A549 (cell line): ENCODE measurements around the gene TXNIP. TPM values are rescaled to one million over a fixed set of nuclear protein-coding genes. Genes with fewer than 3 reads are reported as not detected.

Source experiments
- ATAC-seq, 2 experiments: fragments of 200-7000 bp in 1 of 2; fragments of >200 bp in 1 of 2; cut with Nextera tagmentation in 1 of 2; cut with Tn5 transposase in 1 of 2; 3 replicates each; pipeline versions ENCODE4 v1.8.0 to v1.9.1; 2018 to 2020; ENCODE audit warnings: mild to moderate bottlenecking in 1 of 2, moderate library complexity in 1 of 2
- CTCF ChIA-PET: fragments of 300-600 bp; sonication (Branson Sonifier 250); formaldehyde crosslinking; extraction: SDS; loops from one replicate; lab custom pipeline; 2021; ENCODE audit warnings: antibody characterized with exemption, inconsistent platforms; lab: Yijun Ruan, JAX
- POLR2A ChIA-PET: fragments of 350-600 bp; formaldehyde crosslinking; extraction: SDS; loops from one replicate; lab custom pipeline; 2021; ENCODE audit warnings: antibody characterized with exemption, inconsistent platforms; lab: Yijun Ruan, JAX
- DNase-seq, 2 experiments: peaks; one replicate each; pipeline versions ENCODE4 v3.0.0 to v3.0.0-alpha.2; 2011 to 2016; ENCODE audit warnings: low read depth in 1 of 2, low spot score in 1 of 2
- FAIRE-seq: peaks from 2 replicates; lab custom pipeline; 2011; peaks lifted over from hg19 to GRCh38; lab: Jason Lieb, UNC
- H3K27ac ChIP-seq, 2 experiments: fragments of >200 bp; sonication (Bioruptor Twin); formaldehyde crosslinking; 3 replicates each; pipeline ENCODE4 v1.5.1; 2016 to 2017
- H3K4me1 ChIP-seq: fragments of >200 bp; sonication (Bioruptor Twin); formaldehyde crosslinking; 3 replicates; pipeline ENCODE4 v1.6.1; 2016
- H3K4me2 ChIP-seq: fragments of >200 bp; sonication (Bioruptor Twin); formaldehyde crosslinking; 3 replicates; pipeline ENCODE4 v1.6.1; 2016
- H3K4me3 ChIP-seq: fragments of >200 bp; sonication (Bioruptor Twin); formaldehyde crosslinking; 3 replicates; pipeline ENCODE4 v1.5.1; 2016
- H3K9me3 ChIP-seq: fragments of >200 bp; sonication (Bioruptor Twin); formaldehyde crosslinking; 3 replicates; pipeline ENCODE4 v1.6.1; 2016
- CBX2 ChIP-seq: fragments of 200-600 bp; sonication (generic); IDR thresholded peaks from 2 replicates; pipeline ENCODE4 v1.6.1; 2016; ENCODE audit warnings: low read depth, mild to moderate bottlenecking, borderline replicate concordance
- CHD2 ChIP-seq: fragments of 150-350 bp; IDR thresholded peaks from 2 replicates; pipeline ENCODE4 v1.6.1; 2014; ENCODE audit warnings: low read length; ENCODE audit not compliant: partially characterized antibody
- FOSL2 ChIP-seq, 2 experiments: fragments of 450-650 bp in 1 of 2; fragments of >200 bp in 1 of 2; sonication (Bioruptor Twin) in 1 of 2; formaldehyde crosslinking; IDR thresholded peaks; 2 replicates each; pipeline versions ENCODE4 v1.5.0 to v1.6.1; 2016 to 2020; ENCODE audit warnings: mild to moderate bottlenecking in 1 of 2, moderate library complexity in 1 of 2
- GATA3 ChIP-seq: IDR thresholded peaks from 2 replicates; pipeline ENCODE4 v1.6.1; 2012; ENCODE audit warnings: borderline replicate concordance
- HOXB13 ChIP-seq: fragments of 250-450 bp; sonication (Bioruptor Pico); IDR thresholded peaks from 2 replicates; pipeline ENCODE4 v1.5.0; 2020; ENCODE audit warnings: low read depth, mild to moderate bottlenecking, moderate library complexity
- NPAS2 ChIP-seq: fragments of 250-450 bp; sonication (Bioruptor Pico); IDR thresholded peaks from 2 replicates; pipeline ENCODE4 v1.8.0; 2022; ENCODE audit warnings: mild to moderate bottlenecking, moderate library complexity, borderline replicate concordance
- POLR2AphosphoS2 ChIP-seq: conservative IDR thresholded peaks from 2 replicates; pipeline ENCODE4 v1.6.1; 2012; ENCODE audit warnings: low read length, improper control_type of control experiment, inconsistent platforms
- RAD21 ChIP-seq, 2 experiments: fragments of >200 bp in 1 of 2; sonication (Bioruptor Twin) in 1 of 2; formaldehyde crosslinking in 1 of 2; IDR thresholded peaks in 1 of 2; conservative IDR thresholded peaks in 1 of 2; 2 replicates in 1 of 2; 3 replicates in 1 of 2; pipeline ENCODE4 v1.6.1; 2012 to 2018; ENCODE audit warnings: inconsistent platforms in 1 of 2
- RFX5 ChIP-seq: fragments of 450-650 bp; IDR thresholded peaks from 2 replicates; pipeline ENCODE4 v1.7.1; 2014; ENCODE audit warnings: antibody characterized with exemption, mild to moderate bottlenecking, moderate library complexity
- RNF2 ChIP-seq: fragments of 200-600 bp; sonication (generic); IDR thresholded peaks from 2 replicates; pipeline ENCODE4 v1.6.1; 2016; ENCODE audit warnings: low read depth, mild to moderate bottlenecking, antibody characterized with exemption, moderate library complexity, borderline replicate concordance
- SMC3 ChIP-seq: fragments of >200 bp; sonication (Bioruptor Twin); formaldehyde crosslinking; IDR thresholded peaks from 3 replicates; pipeline ENCODE4 v1.6.1; 2018; ENCODE audit warnings: inconsistent platforms
- SREBF2 ChIP-seq: fragments of 450-650 bp; IDR thresholded peaks from 2 replicates; pipeline ENCODE4 v1.6.1; 2014; ENCODE audit warnings: mild to moderate bottlenecking, moderate library complexity
- WGBS: methylation state at CpG from one replicate; pipeline ENCODE4 v1.1.6; 2017; ENCODE audit errors: missing lambda C conversion rate; 5-methylcytosine and 5-hydroxymethylcytosine counted together
- polyA plus RNA-seq, 4 experiments: library from polyadenylated mRNA; depleted of rRNA in 3 of 4; stranded (reverse); fragments of >200 nt; fragmentation: RNase III in 1 of 4; extraction: RNeasy Plus Mini Kit Qiagen cat#74134 plus additional on column Dnase treatment in 1 of 4; gene quantifications; 2 replicates in 3 of 4; 3 replicates in 1 of 4; pipeline ENCODE4 v1.2.3, GENCODE V29; 2011 to 2017
- TF ChIP-seq, protein P1 (sequence below): IDR thresholded peaks from 2 replicates; pipeline ENCODE4 v1.6.1; 2012
- TF ChIP-seq, protein P2 (sequence below): fragments of 250-450 bp; sonication (Bioruptor Pico); IDR thresholded peaks from 2 replicates; pipeline ENCODE4 v1.5.0; 2020; ENCODE audit warnings: low read depth, mild to moderate bottlenecking, moderate library complexity
- TF ChIP-seq, protein P3 (sequence below): fragments of 250-450 bp; sonication (Bioruptor Pico); IDR thresholded peaks from 2 replicates; pipeline ENCODE4 v1.5.0; 2021; ENCODE audit warnings: mild to moderate bottlenecking, moderate library complexity, borderline replicate concordance
- TF ChIP-seq, protein P4 (sequence below): fragments of >200 bp; sonication (Bioruptor Twin); formaldehyde crosslinking; IDR thresholded peaks from 2 replicates; pipeline ENCODE4 v1.6.1; 2016
- TF ChIP-seq, protein P5 (sequence below): IDR thresholded peaks from 2 replicates; pipeline ENCODE4 v1.6.1; 2012; ENCODE audit warnings: low read depth, borderline replicate concordance
- TF ChIP-seq, protein P6 (sequence below): fragments of 150-350 bp; IDR thresholded peaks from 2 replicates; pipeline ENCODE4 v1.6.1; 2014; ENCODE audit warnings: low read depth, mild to moderate bottlenecking, low read length
- TF ChIP-seq, protein P7 (sequence below): IDR thresholded peaks from 2 replicates; pipeline ENCODE4 v1.6.1; 2012

TXNIP gene
- polyA plus RNA-seq, 2 of the 4 experiments (the other 2 are of a cell fraction): 3.1 TPM; not detected in 1

DNA sequence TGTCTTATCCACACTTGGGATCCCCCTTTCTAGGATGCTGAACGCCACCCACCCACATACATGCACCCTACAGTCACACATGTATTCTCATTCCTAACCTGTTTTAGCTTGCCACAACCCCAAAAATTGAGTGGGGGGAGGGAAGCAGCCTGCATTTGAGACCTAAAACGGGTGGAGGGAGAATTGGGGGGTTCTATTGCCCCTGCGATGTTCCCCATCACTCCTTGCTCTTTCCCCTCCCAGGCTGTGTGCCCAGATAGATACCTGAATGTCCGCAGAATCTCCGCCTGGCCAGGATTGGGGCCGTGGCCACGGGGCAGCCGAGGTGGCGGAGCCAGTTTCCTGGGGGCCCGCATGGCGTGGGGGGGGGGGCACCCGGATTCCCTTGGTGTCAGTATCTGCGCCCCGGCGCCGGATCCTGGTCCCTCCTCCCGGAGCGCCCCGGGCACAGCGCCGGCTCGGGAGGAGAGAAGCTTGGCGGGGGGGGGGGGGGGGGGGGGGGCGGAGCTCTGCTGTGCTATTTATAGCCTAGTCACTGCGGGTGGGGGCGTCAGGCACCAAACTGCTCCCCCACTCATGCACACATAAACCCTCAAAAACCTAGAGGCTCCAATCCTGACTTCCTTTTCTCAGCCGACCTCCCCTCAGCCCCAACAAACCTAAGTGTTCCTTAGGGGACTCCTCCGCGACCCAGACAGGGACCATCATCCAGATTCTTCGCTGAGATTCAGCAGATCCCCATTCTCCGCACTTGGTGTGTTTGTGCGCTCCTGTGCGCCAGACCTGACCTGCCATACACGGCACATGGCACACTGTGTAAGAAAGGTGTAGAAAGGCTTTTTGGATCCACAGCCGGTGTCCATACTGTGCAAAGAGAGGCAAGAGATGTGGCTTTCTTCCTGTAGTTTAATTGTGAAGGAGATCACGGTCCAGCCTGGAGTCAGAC, 33.9 kb downstream of the TXNIP start:
- Histone ChIP-seq H3K27ac (peak overlapping the region; percentile 49 to 85; a peak in 5 of 6 replicates), H3K4me2 (peak overlapping the region; percentile 92), H3K4me3 (peak overlapping the region; percentile 37), H3K4me1 (peaks cover 44% of the 10 kb centered on the region), H3K9me3 (peaks cover 5% of the 10 kb centered on the region; the same call in 2 of the 3 replicates)
- DNase-seq (no peak), ATAC-seq (no peak), FAIRE-seq (no peak)
- POLR2A ChIA-PET: interaction anchor here (0.5 to 3.1 kb wide), 4 partner anchors 33 to 103 kb away, joined by 4 to 39 read pairs (median 9); partner anchors contain the start of genes PIAS3 and RBM8A
- no peak for TF ChIP-seq HOXB13 (CRISPR knock-in tag)
- TF ChIP-seq, protein P1, sequence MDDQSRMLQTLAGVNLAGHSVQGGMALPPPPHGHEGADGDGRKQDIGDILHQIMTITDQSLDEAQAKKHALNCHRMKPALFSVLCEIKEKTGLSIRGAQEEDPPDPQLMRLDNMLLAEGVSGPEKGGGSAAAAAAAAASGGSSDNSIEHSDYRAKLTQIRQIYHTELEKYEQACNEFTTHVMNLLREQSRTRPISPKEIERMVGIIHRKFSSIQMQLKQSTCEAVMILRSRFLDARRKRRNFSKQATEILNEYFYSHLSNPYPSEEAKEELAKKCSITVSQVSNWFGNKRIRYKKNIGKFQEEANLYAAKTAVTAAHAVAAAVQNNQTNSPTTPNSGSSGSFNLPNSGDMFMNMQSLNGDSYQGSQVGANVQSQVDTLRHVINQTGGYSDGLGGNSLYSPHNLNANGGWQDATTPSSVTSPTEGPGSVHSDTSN: no peak
- CTCF ChIA-PET: interaction anchor here (0.5 to 9.1 kb wide), 4 partner anchors 17 to 55 kb away, joined by 3 to 110 read pairs (median 4); no protein-coding TSS in a partner anchor
- WGBS: 46% methylated on average over 17 of the region's 36 CpGs

DNA sequence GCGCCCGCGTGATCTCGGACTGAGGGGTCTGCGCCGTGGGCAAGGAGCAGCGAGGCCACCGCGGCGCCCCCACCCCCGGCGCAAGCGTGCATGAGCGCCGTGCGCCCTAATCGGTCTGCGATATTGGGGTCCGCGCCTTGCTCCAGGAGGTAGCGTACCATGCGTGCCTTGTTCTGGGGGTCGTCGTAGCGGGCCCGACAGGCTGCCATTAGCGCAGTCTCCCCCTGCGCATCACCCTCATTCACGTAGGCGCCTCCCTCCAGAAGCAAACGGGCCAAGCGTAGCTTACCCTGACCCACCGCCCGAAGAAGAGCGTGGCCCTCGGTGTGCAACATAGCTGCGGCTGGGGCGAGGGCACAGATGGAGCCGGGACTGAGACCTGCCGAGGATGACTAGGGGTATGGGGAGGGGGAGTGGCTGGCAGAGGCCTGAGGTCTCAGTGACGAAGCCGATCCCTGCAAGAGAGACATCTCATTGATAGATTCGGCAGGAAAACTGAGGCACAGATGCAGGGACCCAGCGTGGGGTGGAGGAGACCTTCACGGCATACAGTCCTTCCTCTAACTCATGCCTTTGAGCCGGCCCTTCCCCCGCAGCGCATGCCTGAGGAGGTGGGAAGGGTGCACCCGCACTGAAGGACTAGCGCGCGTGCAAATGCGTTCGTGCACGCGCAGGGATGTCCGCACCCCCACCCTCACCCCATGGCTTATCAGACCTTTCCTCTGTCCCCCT, 34.8 kb downstream of the TXNIP start:
- ATAC-seq: no peak
- peak overlapping the region; percentile 92 for H3K4me2 ChIP-seq
- peak overlapping the region; percentile 73 for H3K4me3 ChIP-seq
- no peak for DNase-seq
- 78% methylated on average over 45 of the region's 57 CpGs for WGBS
- no peak for FAIRE-seq
- POLR2A ChIA-PET: interaction anchor here (1.0 kb wide), 1 partner anchor 34 kb away, joined by 4 read pairs; the partner anchor contains the start of gene RBM8A
- peaks cover 48% of the 10 kb centered on the region for H3K4me1 ChIP-seq
- H3K9me3 ChIP-seq: no peaks in the 10 kb centered on the region
- no peak for TF ChIP-seq POLR2AphosphoS2
- TF ChIP-seq CBX2: no peak
- no peak for TF ChIP-seq SREBF2
- TF ChIP-seq, protein P2, sequence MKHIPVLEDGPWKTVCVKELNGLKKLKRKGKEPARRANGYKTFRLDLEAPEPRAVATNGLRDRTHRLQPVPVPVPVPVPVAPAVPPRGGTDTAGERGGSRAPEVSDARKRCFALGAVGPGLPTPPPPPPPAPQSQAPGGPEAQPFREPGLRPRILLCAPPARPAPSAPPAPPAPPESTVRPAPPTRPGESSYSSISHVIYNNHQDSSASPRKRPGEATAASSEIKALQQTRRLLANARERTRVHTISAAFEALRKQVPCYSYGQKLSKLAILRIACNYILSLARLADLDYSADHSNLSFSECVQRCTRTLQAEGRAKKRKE (CRISPR knock-in tag): no peak
- TF ChIP-seq NPAS2 (CRISPR knock-in tag): no peak
- TF ChIP-seq RAD21 (conservative IDR thresholded peaks at IDR 0.05 in 1 of 2, IDR thresholded peaks at IDR 0.05 in 1 of 2): no peak
- TF ChIP-seq, protein P3, sequence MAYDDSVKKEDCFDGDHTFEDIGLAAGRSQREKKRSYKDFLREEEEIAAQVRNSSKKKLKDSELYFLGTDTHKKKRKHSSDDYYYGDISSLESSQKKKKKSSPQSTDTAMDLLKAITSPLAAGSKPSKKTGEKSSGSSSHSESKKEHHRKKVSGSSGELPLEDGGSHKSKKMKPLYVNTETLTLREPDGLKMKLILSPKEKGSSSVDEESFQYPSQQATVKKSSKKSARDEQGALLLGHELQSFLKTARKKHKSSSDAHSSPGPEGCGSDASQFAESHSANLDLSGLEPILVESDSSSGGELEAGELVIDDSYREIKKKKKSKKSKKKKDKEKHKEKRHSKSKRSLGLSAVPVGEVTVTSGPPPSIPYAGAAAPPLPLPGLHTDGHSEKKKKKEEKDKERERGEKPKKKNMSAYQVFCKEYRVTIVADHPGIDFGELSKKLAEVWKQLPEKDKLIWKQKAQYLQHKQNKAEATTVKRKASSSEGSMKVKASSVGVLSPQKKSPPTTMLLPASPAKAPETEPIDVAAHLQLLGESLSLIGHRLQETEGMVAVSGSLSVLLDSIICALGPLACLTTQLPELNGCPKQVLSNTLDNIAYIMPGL (CRISPR knock-in tag): no peak
- TF ChIP-seq, protein P1: no peak
- TF ChIP-seq, protein P4, sequence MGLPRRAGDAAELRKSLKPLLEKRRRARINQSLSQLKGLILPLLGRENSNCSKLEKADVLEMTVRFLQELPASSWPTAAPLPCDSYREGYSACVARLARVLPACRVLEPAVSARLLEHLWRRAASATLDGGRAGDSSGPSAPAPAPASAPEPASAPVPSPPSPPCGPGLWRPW: no peak
- TF ChIP-seq FOSL2 (IDR thresholded peaks at IDR 0.05): no peak
- no peak for TF ChIP-seq FOSL2 (CRISPR knock-in tag; IDR thresholded peaks at IDR 0.05)
- TF ChIP-seq GATA3: no peak
- TF ChIP-seq CHD2: no peak
- TF ChIP-seq RNF2: no peak
- TF ChIP-seq, protein P5, sequence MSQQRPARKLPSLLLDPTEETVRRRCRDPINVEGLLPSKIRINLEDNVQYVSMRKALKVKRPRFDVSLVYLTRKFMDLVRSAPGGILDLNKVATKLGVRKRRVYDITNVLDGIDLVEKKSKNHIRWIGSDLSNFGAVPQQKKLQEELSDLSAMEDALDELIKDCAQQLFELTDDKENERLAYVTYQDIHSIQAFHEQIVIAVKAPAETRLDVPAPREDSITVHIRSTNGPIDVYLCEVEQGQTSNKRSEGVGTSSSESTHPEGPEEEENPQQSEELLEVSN: no peak
- no peak for TF ChIP-seq RFX5
- TF ChIP-seq, protein P6, sequence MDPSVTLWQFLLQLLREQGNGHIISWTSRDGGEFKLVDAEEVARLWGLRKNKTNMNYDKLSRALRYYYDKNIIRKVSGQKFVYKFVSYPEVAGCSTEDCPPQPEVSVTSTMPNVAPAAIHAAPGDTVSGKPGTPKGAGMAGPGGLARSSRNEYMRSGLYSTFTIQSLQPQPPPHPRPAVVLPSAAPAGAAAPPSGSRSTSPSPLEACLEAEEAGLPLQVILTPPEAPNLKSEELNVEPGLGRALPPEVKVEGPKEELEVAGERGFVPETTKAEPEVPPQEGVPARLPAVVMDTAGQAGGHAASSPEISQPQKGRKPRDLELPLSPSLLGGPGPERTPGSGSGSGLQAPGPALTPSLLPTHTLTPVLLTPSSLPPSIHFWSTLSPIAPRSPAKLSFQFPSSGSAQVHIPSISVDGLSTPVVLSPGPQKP: no peak
- TF ChIP-seq, protein P7, sequence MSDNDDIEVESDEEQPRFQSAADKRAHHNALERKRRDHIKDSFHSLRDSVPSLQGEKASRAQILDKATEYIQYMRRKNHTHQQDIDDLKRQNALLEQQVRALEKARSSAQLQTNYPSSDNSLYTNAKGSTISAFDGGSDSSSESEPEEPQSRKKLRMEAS: no peak
- TF ChIP-seq SMC3: no peak
- peak overlapping the region in 1 of 2 experiments; percentile 85; a peak in 4 of 6 replicates for H3K27ac ChIP-seq
- CTCF ChIA-PET: interaction anchor here (9.1 kb wide), 1 partner anchor 18 kb away, joined by 110 read pairs; no protein-coding TSS in a partner anchor
